Measurements from ENCODE around the gene ZNF618.

GRCh38 chr9:113892861-113893491, 16.9 kb downstream of the ZNF618 start:
- no peak for TF ChIP-seq CTCF (IDR thresholded peaks at IDR 0.05)
- no peak for TF ChIP-seq EP300 (IDR thresholded peaks at IDR 0.05)

Measured in ovary (tissue), 3 donors.